HepG2 (cell line): ENCODE results near the gene SVIP. TPM values are rescaled to one million over a fixed set of nuclear protein-coding genes. Genes with fewer than 3 reads are reported as not detected.

Experiments used
- ATAC-seq: fragments of 200-7000 bp; cut with Tn5 transposase; 3 replicates; pipeline ENCODE4 v1.9.1; 2020; ENCODE audit warnings: mild to moderate bottlenecking, moderate library complexity
- BruUV-seq: library from RNA; stranded (reverse); fragments of 400-500 nt; replicated peaks from 2 replicates; lab custom pipeline; 2021; lab: Mats Ljungman, UMichigan
- CTCF ChIA-PET: fragments of 300-600 bp; formaldehyde crosslinking; extraction: SDS; loops from one replicate; lab custom pipeline; 2021; ENCODE audit warnings: low total read pairs, inconsistent platforms, low intra/inter-chr PET ratio; lab: Yijun Ruan, JAX
- POLR2A ChIA-PET: fragments of 350-600 bp; sonication (Branson Sonifier 250); formaldehyde crosslinking; loops from one replicate; lab custom pipeline; 2020; ENCODE audit warnings: antibody characterized with exemption, inconsistent platforms; lab: Yijun Ruan, JAX
- DNase-seq: peaks from one replicate; pipeline ENCODE4 v3.0.0-alpha.2; 2015; ENCODE audit warnings: low spot score
- FAIRE-seq: peaks from 3 replicates; lab custom pipeline; 2011; peaks lifted over from hg19 to GRCh38; lab: Jason Lieb, UNC
- H2AFZ ChIP-seq: one replicate; pipeline ENCODE4 v1.6.1; 2011; ENCODE audit warnings: low read length, inconsistent platforms
- H3K27ac ChIP-seq: fragments of 300-600 bp; 3 replicates; pipeline ENCODE4 v1.8.0; 2011; ENCODE audit warnings: mixed run types, mild to moderate bottlenecking, mixed read lengths, low read length, inconsistent platforms; ENCODE audit not compliant: insufficient read depth; ENCODE audit errors: extremely low read length
- H3K27me3 ChIP-seq, 2 experiments: fragments of 200-600 bp in 1 of 2; 2 replicates in 1 of 2; 3 replicates in 1 of 2; pipeline versions ENCODE4 v1.6.0 to v1.8.0; 2011; ENCODE audit warnings: low read length in 2 of 2, mild to moderate bottlenecking in 2 of 2, moderate library complexity in 2 of 2, inconsistent platforms in 1 of 2; ENCODE audit not compliant: insufficient read depth in 2 of 2, control insufficient read depth in 1 of 2
- H3K36me3 ChIP-seq, 2 experiments: fragments of 200-600 bp in 1 of 2; replicated peaks in 1 of 2; 2 replicates in 1 of 2; 3 replicates in 1 of 2; pipeline versions ENCODE4 v1.5.1 to v1.8.0; 2011; ENCODE audit warnings: low read length in 2 of 2, inconsistent platforms in 1 of 2; ENCODE audit not compliant: insufficient read depth in 2 of 2, control insufficient read depth in 1 of 2
- H3K4me1 ChIP-seq: 2 replicates; pipeline ENCODE4 v1.5.1; 2012; ENCODE audit warnings: low read length, inconsistent platforms; ENCODE audit not compliant: insufficient read depth
- H3K4me2 ChIP-seq: 2 replicates; pipeline ENCODE4 v1.6.0; 2011; ENCODE audit warnings: low read depth, low read length, inconsistent platforms
- H3K4me3 ChIP-seq, 3 experiments: fragments of 200-600 bp in 1 of 3; sonication (generic), shearing (Covaris generic) in 1 of 3; replicated peaks in 1 of 3; 2 replicates each; pipeline ENCODE4 v1.5.1; 2011 to 2016; ENCODE audit warnings: low read length in 3 of 3, inconsistent platforms in 2 of 3, low read depth in 2 of 3, mild to moderate bottlenecking in 2 of 3, control low read depth in 1 of 3, mixed read lengths in 1 of 3; ENCODE audit not compliant: insufficient read depth in 1 of 3
- H3K79me2 ChIP-seq: one replicate; pipeline ENCODE4 v1.6.1; 2011; ENCODE audit warnings: low read length, inconsistent platforms; ENCODE audit not compliant: insufficient read depth
- H3K9ac ChIP-seq: 2 replicates; pipeline ENCODE4 v1.6.0; 2011; ENCODE audit warnings: mild to moderate bottlenecking, low read depth, low read length, inconsistent platforms; ENCODE audit not compliant: insufficient read depth
- H3K9me3 ChIP-seq: 2 replicates; pipeline ENCODE4 v1.5.1; 2012; ENCODE audit warnings: mild to moderate bottlenecking, low read length
- H4K20me1 ChIP-seq: 2 replicates; pipeline ENCODE4 v1.6.0; 2011; ENCODE audit warnings: inconsistent platforms, mild to moderate bottlenecking, low read length, moderate library complexity; ENCODE audit not compliant: insufficient read depth
- BRD4 ChIP-seq: sonication (generic); formaldehyde crosslinking; IDR thresholded peaks from 2 replicates; pipeline ENCODE4 v1.4.0; 2020; ENCODE audit warnings: missing genetic modification reagents
- CENPT ChIP-seq: sonication (generic); formaldehyde crosslinking; IDR thresholded peaks from 2 replicates; pipeline ENCODE4 v1.8.0; 2022; ENCODE audit warnings: low read depth, mild to moderate bottlenecking, moderate library complexity, missing genetic modification reagents
- HNF1B ChIP-seq: sonication (generic); formaldehyde crosslinking; IDR thresholded peaks from 2 replicates; pipeline ENCODE4 v1.5.1; 2020; ENCODE audit warnings: mild to moderate bottlenecking, moderate library complexity, missing genetic modification reagents
- IRF2 ChIP-seq: IDR thresholded peaks from 2 replicates; pipeline ENCODE4 v1.6.1; 2018; ENCODE audit warnings: missing genetic modification reagents, missing compliant biosample characterization
- JARID2 ChIP-seq: sonication (generic); formaldehyde crosslinking; IDR thresholded peaks from 2 replicates; pipeline ENCODE4 v1.8.1; 2023; ENCODE audit warnings: missing genetic modification reagents, inconsistent platforms; ENCODE audit not compliant: insufficient replicate concordance
- JUND ChIP-seq: sonication (generic); formaldehyde crosslinking; IDR thresholded peaks from 2 replicates; pipeline ENCODE4 v1.8.0; 2022; ENCODE audit warnings: mild to moderate bottlenecking, missing genetic modification reagents
- KLF15 ChIP-seq: sonication (generic); formaldehyde crosslinking; IDR thresholded peaks from 2 replicates; pipeline ENCODE4 v1.8.1; 2023; ENCODE audit warnings: borderline replicate concordance, mild to moderate bottlenecking, inconsistent platforms, missing genetic modification reagents, mixed read lengths
- KLF6 ChIP-seq: IDR thresholded peaks from 2 replicates; pipeline ENCODE4 v1.8.0; 2016; ENCODE audit warnings: missing biosample characterization, missing genetic modification reagents
- NFIC ChIP-seq: IDR thresholded peaks from 2 replicates; pipeline ENCODE4 v1.6.1; 2012; ENCODE audit warnings: mild to moderate bottlenecking, low read length, inconsistent platforms
- NR0B2 ChIP-seq: sonication (generic); formaldehyde crosslinking; IDR thresholded peaks from 2 replicates; pipeline ENCODE4 v1.4.0; 2020; ENCODE audit warnings: mild to moderate bottlenecking, missing genetic modification reagents
- PRDM10 ChIP-seq: sonication (generic); formaldehyde crosslinking; IDR thresholded peaks from 2 replicates; pipeline ENCODE4 v1.4.0; 2020; ENCODE audit warnings: low read depth, missing genetic modification reagents
- SNAPC5 ChIP-seq: sonication (generic); formaldehyde crosslinking; IDR thresholded peaks from 2 replicates; pipeline ENCODE4 v1.8.1; 2023; ENCODE audit warnings: mild to moderate bottlenecking, missing genetic modification reagents, borderline replicate concordance
- SYNCRIP ChIP-seq: fragments of 200-400 bp; formaldehyde crosslinking; IDR thresholded peaks from 2 replicates; pipeline ENCODE4 v1.6.1; 2018; ENCODE audit warnings: mild to moderate bottlenecking, low read depth, low read length; ENCODE audit not compliant: insufficient read depth
- ZBTB42 ChIP-seq: sonication (generic); formaldehyde crosslinking; IDR thresholded peaks from 2 replicates; pipeline ENCODE4 v1.5.0; 2020; ENCODE audit warnings: mild to moderate bottlenecking, missing genetic modification reagents
- ZNF12 ChIP-seq: sonication (generic); formaldehyde crosslinking; IDR thresholded peaks from 2 replicates; pipeline ENCODE4 v1.5.0; 2020; ENCODE audit warnings: missing genetic modification reagents
- ZNF180 ChIP-seq: sonication (generic); formaldehyde crosslinking; IDR thresholded peaks from 2 replicates; pipeline ENCODE4 v1.4.0; 2020; ENCODE audit warnings: low read depth, missing genetic modification reagents, borderline replicate concordance
- ZNF503 ChIP-seq: sonication (generic); formaldehyde crosslinking; IDR thresholded peaks from 2 replicates; pipeline ENCODE4 v1.4.0; 2020; ENCODE audit warnings: missing genetic modification reagents
- ZNF749 ChIP-seq: sonication (generic); formaldehyde crosslinking; IDR thresholded peaks from 2 replicates; pipeline ENCODE4 v1.8.0; 2022; ENCODE audit warnings: mild to moderate bottlenecking, missing genetic modification reagents, moderate library complexity, borderline replicate concordance
- WGBS: methylation state at CpG from one replicate; pipeline ENCODE4 v1.1.6; 2017; ENCODE audit warnings: low lambda C conversion rate; 5-methylcytosine and 5-hydroxymethylcytosine counted together
- in situ Hi-C: cut with HindIII; loops from 2 replicates; pipeline ENCODE4 v1.10.0; 2017; ENCODE audit warnings: low pct_unique_long_range_greater_than_20kb; ENCODE audit not compliant: extremely low pct_ligation_motif_present
- intact Hi-C: fragments of 100-400 bp; cut with micrococcal nuclease; formaldehyde crosslinking; loops from one replicate; pipeline ENCODE4 v1.10.0; 2022; ENCODE audit not compliant: unreplicated experiment
- polyA plus RNA-seq, 8 experiments: library from polyadenylated mRNA; depleted of rRNA in 3 of 8; stranded (reverse) in 7 of 8; unstranded in 1 of 8; fragments of >200 nt; fragmentation: Illumina TruSeq in 4 of 8; extraction: Trizol in 4 of 8; gene quantifications; 2 replicates each; pipeline versions ENCODE4 v1.2.1 to v1.2.3, GENCODE V29; 2011 to 2016; ENCODE audit warnings: low read depth in 4 of 8, missing spikeins in 1 of 8, mixed read lengths in 1 of 8; ENCODE audit not compliant: insufficient read depth in 1 of 8
- total RNA-seq, 5 experiments: library from RNA; depleted of rRNA; stranded (reverse); fragments of >200 nt; fragmentation: Illumina TruSeq; extraction: Trizol; gene quantifications; 2 replicates each; pipeline ENCODE4 v1.2.3, GENCODE V29; 2016; ENCODE audit warnings: low read depth in 1 of 5

SVIP gene
- total and polyA plus RNA-seq, 2 of the 13 experiments (the other 11 are each of a cell fraction or from before 2014, with no cell fraction given) = 6.3 to 27.2 TPM

GRCh38 chr11:22797047-22797446, 32.6 kb downstream of the SVIP start:
- Histone ChIP-seq H3K79me2 (no peaks in the 10 kb centered on the region), H3K4me2 (no peak overlapping the region), H3K4me1 (peaks cover 15% of the 10 kb centered on the region), H2AFZ (no peak overlapping the region), H3K4me3 (no peak overlapping the region), H4K20me1 (no peaks in the 10 kb centered on the region), H3K9ac (no peak overlapping the region), H3K27ac (no peak overlapping the region), H3K9me3 (no peaks in the 10 kb centered on the region), H3K27me3 (no peaks in the 10 kb centered on the region), H3K36me3 (peaks cover 0 to 1% of the 10 kb centered on the region in 2 experiments; a peak in 1 of 5 replicates)
- intact Hi-C loops = no loop called here
- ATAC-seq (no peak), DNase-seq (no peak), FAIRE-seq (no peak)
- CTCF ChIA-PET = no interaction called here
- no TSS peak for BruUV-seq
- POLR2A ChIA-PET = no interaction called here
- WGBS = 98% methylated on average over 3 of the region's 3 CpGs
- in situ Hi-C loops = loop anchor here (10.0 kb wide), 1 partner anchor 462 kb away; the partner anchor contains the start of gene SLC17A6
- TF ChIP-seq ZNF12 (CRISPR knock-in tag) (no peak), ZNF180 (CRISPR knock-in tag) (no peak), JARID2 (CRISPR knock-in tag) (no peak), SNAPC5 (no peak), PRDM10 (CRISPR knock-in tag) (no peak), KLF15 (CRISPR knock-in tag) (no peak), NFIC (no peak), ZBTB42 (no peak), IRF2 (CRISPR knock-in tag) (no peak), SYNCRIP (no peak), BRD4 (CRISPR knock-in tag) (no peak), JUND (CRISPR knock-in tag) (no peak), CENPT (CRISPR knock-in tag) (no peak), NR0B2 (no peak), ZNF749 (CRISPR knock-in tag) (no peak), KLF6 (CRISPR knock-in tag) (no peak), HNF1B (CRISPR knock-in tag) (no peak), ZNF503 (CRISPR knock-in tag) (no peak)
